AG09309 (cell line): ENCODE results near the gene SLX4.

Experiments
- DNase-seq: peaks from one replicate; pipeline ENCODE4 v3.0.0-alpha.2; 2010; ENCODE audit warnings: low read depth
- H3K4me3 ChIP-seq: 2 replicates; pipeline ENCODE4 v1.5.1; 2011; ENCODE audit warnings: mild to moderate bottlenecking, low read depth, low read length, moderate library complexity; ENCODE audit not compliant: control insufficient read depth
- TF ChIP-seq, protein P1 (sequence below): IDR thresholded peaks from 2 replicates; pipeline ENCODE4 v1.5.1; 2011; ENCODE audit warnings: mild to moderate bottlenecking, low read depth, low read length, inconsistent platforms; ENCODE audit not compliant: insufficient read depth, control insufficient read depth; ENCODE audit errors: missing control alignments

SLX4 gene

GRCh38 chr16:3553138-3553923, 58.1 kb downstream of the SLX4 start:
- H3K4me3 ChIP-seq: no peak overlapping the region
- TF ChIP-seq, protein P1, sequence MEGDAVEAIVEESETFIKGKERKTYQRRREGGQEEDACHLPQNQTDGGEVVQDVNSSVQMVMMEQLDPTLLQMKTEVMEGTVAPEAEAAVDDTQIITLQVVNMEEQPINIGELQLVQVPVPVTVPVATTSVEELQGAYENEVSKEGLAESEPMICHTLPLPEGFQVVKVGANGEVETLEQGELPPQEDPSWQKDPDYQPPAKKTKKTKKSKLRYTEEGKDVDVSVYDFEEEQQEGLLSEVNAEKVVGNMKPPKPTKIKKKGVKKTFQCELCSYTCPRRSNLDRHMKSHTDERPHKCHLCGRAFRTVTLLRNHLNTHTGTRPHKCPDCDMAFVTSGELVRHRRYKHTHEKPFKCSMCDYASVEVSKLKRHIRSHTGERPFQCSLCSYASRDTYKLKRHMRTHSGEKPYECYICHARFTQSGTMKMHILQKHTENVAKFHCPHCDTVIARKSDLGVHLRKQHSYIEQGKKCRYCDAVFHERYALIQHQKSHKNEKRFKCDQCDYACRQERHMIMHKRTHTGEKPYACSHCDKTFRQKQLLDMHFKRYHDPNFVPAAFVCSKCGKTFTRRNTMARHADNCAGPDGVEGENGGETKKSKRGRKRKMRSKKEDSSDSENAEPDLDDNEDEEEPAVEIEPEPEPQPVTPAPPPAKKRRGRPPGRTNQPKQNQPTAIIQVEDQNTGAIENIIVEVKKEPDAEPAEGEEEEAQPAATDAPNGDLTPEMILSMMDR: no peak
- DNase-seq: no peak

DNA sequence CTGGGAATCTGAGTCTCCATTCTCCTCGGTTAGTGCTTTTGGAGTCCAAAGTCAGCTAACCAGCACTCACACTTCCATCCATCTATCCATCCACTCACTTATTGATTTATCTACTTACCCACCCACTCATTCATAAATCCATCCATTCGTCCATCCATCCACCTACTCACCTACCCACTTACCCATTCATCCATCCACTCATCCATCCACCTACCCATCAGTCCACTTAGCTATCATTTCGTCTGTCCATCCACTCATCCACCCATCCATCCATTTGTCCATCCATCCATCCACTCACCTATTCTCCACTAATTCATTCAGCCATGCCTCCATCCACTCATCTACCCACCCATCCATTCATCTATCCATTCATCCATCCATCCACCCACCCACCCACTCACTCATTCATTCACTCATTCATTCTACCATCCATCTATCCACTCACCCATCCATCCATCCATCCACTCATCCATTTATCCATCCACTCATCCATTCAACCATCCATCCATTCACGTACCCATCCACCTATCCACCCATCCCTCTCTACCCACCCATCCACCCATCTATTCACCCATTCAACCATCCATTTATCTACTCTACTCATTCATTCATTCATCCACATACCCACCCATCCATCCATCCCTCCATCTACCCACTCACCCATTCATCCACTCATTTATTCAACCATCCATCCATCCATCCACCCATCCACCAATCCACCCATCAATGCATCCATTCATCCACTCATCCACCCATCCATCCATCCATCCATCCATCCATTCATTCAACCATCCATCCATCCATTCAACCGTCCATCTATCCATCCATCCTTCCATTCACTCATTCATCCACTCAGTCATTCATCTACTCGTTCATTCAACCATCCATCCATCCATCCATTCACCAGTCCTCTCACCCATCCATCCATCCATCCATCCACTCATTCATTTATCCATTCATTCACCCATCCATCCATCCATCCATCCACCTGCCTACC, 60.3 kb downstream of the SLX4 start:
- no peak overlapping the region for H3K4me3 ChIP-seq
- TF ChIP-seq, protein P1: no peak
- no peak for DNase-seq

GRCh38 chr16:3549906-3550305, 61.5 kb downstream of the SLX4 start:
- DNase-seq: no peak
- TF ChIP-seq, protein P1: no peak

GRCh38 chr16:3548859-3549258, 62.5 kb downstream of the SLX4 start:
- H3K4me3 ChIP-seq: no peak overlapping the region
- DNase-seq: no peak
- TF ChIP-seq, protein P1: no peak

More at GRCh38 chr16:3549906-3550305, 61.5 kb downstream of the SLX4 start:
- no peak overlapping the region for H3K4me3 ChIP-seq

GRCh38 chr16:3548445-3548844, 63.0 kb downstream of the SLX4 start:
- TF ChIP-seq, protein P1: no peak
- DNase-seq: no peak

GRCh38 chr16:3546986-3547682, 64.3 kb downstream of the SLX4 start:
- H3K4me3 ChIP-seq: no peak overlapping the region
- TF ChIP-seq, protein P1: no peak
- DNase-seq: no peak

More at GRCh38 chr16:3548445-3548844, 63.0 kb downstream of the SLX4 start:
- no peak overlapping the region for H3K4me3 ChIP-seq
